Esophagus muscularis mucosa (tissue), 4 donors: ENCODE results near the gene ZNF3.

Experiments
- CTCF ChIP-seq, 3 experiments: fragments of 200-600 bp in 2 of 3; fragments of 450-650 bp in 1 of 3; sonication (generic) in 2 of 3; IDR thresholded peaks; one replicate each; pipeline ENCODE4 v1.5.1; 2017 to 2019; ENCODE audit warnings: antibody characterized with exemption in 3 of 3, mild to moderate bottlenecking in 2 of 3, moderate library complexity in 1 of 3
- EP300 ChIP-seq: sonication (generic); formaldehyde crosslinking; IDR thresholded peaks from one replicate; pipeline ENCODE4 v1.6.1; 2017; ENCODE audit warnings: antibody characterized with exemption
- POLR2A ChIP-seq: fragments of 450-650 bp; IDR thresholded peaks from one replicate; pipeline ENCODE4 v1.6.1; 2017; ENCODE audit warnings: antibody characterized with exemption, moderate library complexity, mild to moderate bottlenecking, low read depth

- no peak for TF ChIP-seq POLR2A
- TF ChIP-seq CTCF (IDR thresholded peaks at IDR 0.05): no peak
- TF ChIP-seq EP300: no peak
These were observed 40.5 kb upstream of the ZNF3 start for GRCh38 chr7:100122067-100122466.
